ENCODE data around the gene LRRC4B. TPM values are rescaled to one million over a fixed set of nuclear protein-coding genes. Genes with fewer than 3 reads are reported as not detected.

The LRRC4B gene
- total and polyA plus RNA-seq, 2 of the 8 experiments (the other 6 are each of a cell fraction or from before 2014, with no cell fraction given), result 13.4 to 21.2 TPM

DNA sequence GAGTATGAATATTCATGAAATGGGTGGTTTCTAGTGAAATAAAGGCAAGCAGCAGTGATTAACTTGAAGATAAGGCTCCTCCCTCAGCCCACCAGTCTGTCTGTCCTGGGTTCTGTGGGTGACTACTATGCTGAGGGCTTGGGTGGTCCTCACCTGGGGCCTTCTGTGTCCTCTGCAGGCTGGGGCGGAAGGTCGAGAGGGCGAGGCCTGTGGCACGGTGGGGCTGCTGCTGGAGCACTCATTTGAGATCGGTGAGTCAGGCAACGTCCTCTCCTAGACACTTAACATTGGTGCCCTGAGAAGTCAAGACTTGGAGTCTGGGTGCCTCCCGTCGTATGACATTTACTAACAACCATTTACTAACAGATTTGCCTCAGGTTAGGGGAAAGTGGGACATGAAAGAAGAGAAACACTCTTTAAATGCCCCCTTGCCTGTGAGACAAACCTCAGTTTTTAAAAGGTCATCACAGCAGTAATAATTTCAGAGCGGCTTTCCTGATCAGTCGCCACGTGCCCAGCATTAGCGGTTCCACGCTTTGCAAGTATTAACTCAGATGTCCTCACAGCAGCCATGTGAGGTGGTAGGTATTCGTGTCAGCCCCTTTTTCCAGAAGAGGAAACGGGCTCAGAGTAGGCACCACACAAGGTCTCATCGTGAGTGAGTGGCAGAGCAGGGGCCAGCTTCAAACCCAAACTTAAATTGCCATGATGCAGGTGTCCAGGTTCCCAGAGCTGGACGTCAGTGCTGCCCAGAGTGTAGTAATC, 90.3 kb downstream of the LRRC4B start:
- H2BK12ac ChIP-seq (ENCODE audit: low read depth, low read length), result no peak overlapping the region
- no peak overlapping the region for H3K9ac ChIP-seq (replicated peaks in 1 of 4; ENCODE audit: extremely low read depth in 1 of 4, low read depth in 3 of 4, low read length in 3 of 4)
- H3K56ac ChIP-seq (replicated peaks; ENCODE audit: insufficient read length, low read depth, low read length), result no peak overlapping the region
- H3K23me2 ChIP-seq (ENCODE audit: low read depth, low read length), result peaks cover 2% of the 10 kb centered on the region; the same call in 1 of the 2 replicates
- no peak overlapping the region for H2BK20ac ChIP-seq (ENCODE audit: low read length)
- H4K8ac ChIP-seq (ENCODE audit: extremely low read depth, insufficient read depth, low read length), result no peak overlapping the region
- H3K4me2 ChIP-seq (ENCODE audit: insufficient read depth in 1 of 2, low read depth in 2 of 2, low read length in 2 of 2), result peak overlapping the region in 1 of 2 experiments; percentile 59; a peak in 2 of 4 replicates
- peaks cover 10% of the 10 kb centered on the region for H3K79me1 ChIP-seq (ENCODE audit: low read depth, low read length)
- H4K91ac ChIP-seq (replicated peaks; ENCODE audit: insufficient read length, low read length), result no peak overlapping the region
- H2AK5ac ChIP-seq (ENCODE audit: low read depth, low read length), result no peak overlapping the region
- peak overlapping the region in 1 of 4 experiments; percentile 79; a peak in 2 of 8 replicates for H3K4me3 ChIP-seq (ENCODE audit: extremely low read depth in 1 of 4, insufficient read depth in 2 of 4, low read depth in 3 of 4, low read length in 4 of 4)
- H2BK15ac ChIP-seq (ENCODE audit: low read length), result no peak overlapping the region
- DNase-seq (ENCODE audit: low read depth in 1 of 2, low spot score in 2 of 2), result no peak
- ChIA-PET POLR2A (ENCODE audit: partially characterized antibody) (interaction anchor here (0.7 to 2.7 kb wide), 13 partner anchors 7 to 613 kb away, joined by 3 to 12 read pairs (median 5); partner anchors contain the start of gene NR1H2), CTCF (ENCODE audit: partially characterized antibody) (interaction anchor here (0.9 to 2.6 kb wide), 22 partner anchors 10 to 301 kb away, joined by 3 to 18 read pairs (median 6); partner anchors contain the start of gene JOSD2)
- no peak overlapping the region for H3K4ac ChIP-seq (replicated peaks; ENCODE audit: insufficient read length, low read depth, low read length)
- peaks cover 3 to 6% of the 10 kb centered on the region in 2 experiments; a peak in 3 of 4 replicates for H3K9me3 ChIP-seq (ENCODE audit: insufficient read depth in 2 of 2, low read depth in 1 of 2, low read length in 1 of 2)
- no peak overlapping the region for H2AFZ ChIP-seq (ENCODE audit: low read length)
- H2BK5ac ChIP-seq (ENCODE audit: low read depth, low read length), result no peak overlapping the region
- no peaks in the 10 kb centered on the region; a peak in 1 of 7 replicates for H3K27me3 ChIP-seq (replicated peaks in 1 of 4; ENCODE audit: control insufficient read depth in 3 of 4, extremely low read depth in 1 of 4, insufficient read depth in 3 of 4, low read length in 3 of 4)
- no peak overlapping the region for H3K14ac ChIP-seq (ENCODE audit: insufficient read length)
- H3K79me2 ChIP-seq (ENCODE audit: control insufficient read depth in 1 of 2, insufficient read depth in 2 of 2, low read length in 2 of 2), result peaks cover 4 to 16% of the 10 kb centered on the region in 2 experiments; a peak in 3 of 4 replicates
- no peaks in the 10 kb centered on the region for H3K4me1 ChIP-seq (replicated peaks in 1 of 4; ENCODE audit: control insufficient read depth in 3 of 4, insufficient read depth in 4 of 4, low read length in 3 of 4)
- WGBS, 2 experiments (ENCODE audit: extremely low coverage in 1 of 2, insufficient coverage in 1 of 2, insufficient read length in 1 of 2, insufficient replicate concordance in 2 of 2, low coverage in 1 of 2, low lambda C conversion rate in 2 of 2, missing lambda C conversion rate in 1 of 2), result 96% methylated on average over 17 of the region's 17 CpGs; no CpG with 5 or more reads in 1 of the 2 experiments
- no peak overlapping the region for H3K18ac ChIP-seq (ENCODE audit: extremely low read depth, low read length)
- H3K23ac ChIP-seq (ENCODE audit: insufficient read length), result no peak overlapping the region
- H3K27ac ChIP-seq (ENCODE audit: low read depth, low read length), result no peak overlapping the region
- H2BK120ac ChIP-seq (replicated peaks; ENCODE audit: low read depth, low read length), result no peak overlapping the region
- FAIRE-seq, result no peak
- peaks cover 6 to 8% of the 10 kb centered on the region in 2 experiments for H4K20me1 ChIP-seq (replicated peaks in 1 of 2; ENCODE audit: control insufficient read depth in 1 of 2, insufficient read depth in 2 of 2, low read length in 2 of 2)
- H3K36me3 ChIP-seq (ENCODE audit: control insufficient read depth in 2 of 4, insufficient read depth in 4 of 4, low read length in 3 of 4), result peaks cover 2 to 44% (median 10%) of the 10 kb centered on the region in 4 experiments; a peak in 6 of 8 replicates
- no peak overlapping the region for H4K5ac ChIP-seq (ENCODE audit: insufficient read length, low read depth, low read length)
- TF ChIP-seq CBX8 (IDR thresholded peaks at IDR 0.05; ENCODE audit: borderline replicate concordance, low read depth, low read length) (no peak), EP300 (IDR thresholded peaks at IDR 0.05; ENCODE audit: borderline replicate concordance in 1 of 2, low read depth in 2 of 2, low read length in 2 of 2) (no peak), BRCA1 (IDR thresholded peaks at IDR 0.05; ENCODE audit: low read depth, low read length) (no peak), SIRT6 (IDR thresholded peaks at IDR 0.05; ENCODE audit: low read length) (no peak), CHD2 (IDR thresholded peaks at IDR 0.05; ENCODE audit: low read length) (no peak), SP4 (IDR thresholded peaks at IDR 0.05; ENCODE audit: low read length) (no peak), RBBP5 (IDR thresholded peaks at IDR 0.05; ENCODE audit: borderline replicate concordance, low read depth, low read length) (no peak), YY1 (IDR thresholded peaks at IDR 0.05; ENCODE audit: low read depth, low read length) (no peak), ASH2L (IDR thresholded peaks at IDR 0.05; ENCODE audit: low read length) (no peak)
- TF ChIP-seq, protein P1, sequence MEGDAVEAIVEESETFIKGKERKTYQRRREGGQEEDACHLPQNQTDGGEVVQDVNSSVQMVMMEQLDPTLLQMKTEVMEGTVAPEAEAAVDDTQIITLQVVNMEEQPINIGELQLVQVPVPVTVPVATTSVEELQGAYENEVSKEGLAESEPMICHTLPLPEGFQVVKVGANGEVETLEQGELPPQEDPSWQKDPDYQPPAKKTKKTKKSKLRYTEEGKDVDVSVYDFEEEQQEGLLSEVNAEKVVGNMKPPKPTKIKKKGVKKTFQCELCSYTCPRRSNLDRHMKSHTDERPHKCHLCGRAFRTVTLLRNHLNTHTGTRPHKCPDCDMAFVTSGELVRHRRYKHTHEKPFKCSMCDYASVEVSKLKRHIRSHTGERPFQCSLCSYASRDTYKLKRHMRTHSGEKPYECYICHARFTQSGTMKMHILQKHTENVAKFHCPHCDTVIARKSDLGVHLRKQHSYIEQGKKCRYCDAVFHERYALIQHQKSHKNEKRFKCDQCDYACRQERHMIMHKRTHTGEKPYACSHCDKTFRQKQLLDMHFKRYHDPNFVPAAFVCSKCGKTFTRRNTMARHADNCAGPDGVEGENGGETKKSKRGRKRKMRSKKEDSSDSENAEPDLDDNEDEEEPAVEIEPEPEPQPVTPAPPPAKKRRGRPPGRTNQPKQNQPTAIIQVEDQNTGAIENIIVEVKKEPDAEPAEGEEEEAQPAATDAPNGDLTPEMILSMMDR (IDR thresholded peaks at IDR 0.05; ENCODE audit: control extremely low read depth in 1 of 3, insufficient read depth in 1 of 3, low read depth in 1 of 3, low read length in 3 of 3), result no peak
